Measurements from ENCODE around the gene GPR149. TPM values are rescaled to one million over a fixed set of nuclear protein-coding genes. Genes with fewer than 3 reads are reported as not detected.
A peak's percentile ranks its signal among the peaks of the same experiment; 100 is the strongest.

Gene GPR149
- total and polyA plus RNA-seq, 2 of the 8 experiments (the other 6 are each of a cell fraction or from before 2014, with no cell fraction given): not detected

GRCh38 chr3:154323891-154324738 lies 105.9 kb downstream of the GPR149 start, which contains the start of gene DHX36:
Gene DHX36, minus strand, starts transcription at chr3:154324487. Its CDS starts 71 bp downstream, at chr3:154324416.
- Histone ChIP-seq H3K27me3 (replicated peaks in 1 of 4; ENCODE audit: control insufficient read depth in 3 of 4, extremely low read depth in 1 of 4, insufficient read depth in 3 of 4, low read length in 3 of 4) (no peaks in the 10 kb centered on the region), H3K27ac (ENCODE audit: low read depth, low read length) (peak within 1 kb of the TSS; percentile 94), H4K20me1 (replicated peaks in 1 of 2; ENCODE audit: control insufficient read depth in 1 of 2, insufficient read depth in 2 of 2, low read length in 2 of 2) (peaks cover 18 to 23% of the 10 kb centered on the region in 2 experiments), H2BK5ac (ENCODE audit: low read depth, low read length) (peak within 1 kb of the TSS; percentile 41; the same call in 1 of the 2 replicates), H4K8ac (ENCODE audit: extremely low read depth, insufficient read depth, low read length) (peak within 1 kb of the TSS; percentile 95; the same call in 1 of the 2 replicates), H3K4ac (replicated peaks; ENCODE audit: insufficient read length, low read depth, low read length) (no peak within 1 kb of the TSS), H3K4me2 (ENCODE audit: insufficient read depth in 1 of 2, low read depth in 2 of 2, low read length in 2 of 2) (peak within 1 kb of the TSS; percentile 64 to 79), H3K4me3 (ENCODE audit: extremely low read depth in 1 of 4, insufficient read depth in 2 of 4, low read depth in 3 of 4, low read length in 4 of 4) (peak within 1 kb of the TSS; percentile 90 to 100 (median 96)), H3K9me3 (ENCODE audit: insufficient read depth in 2 of 2, low read depth in 1 of 2, low read length in 1 of 2) (no peaks in the 10 kb centered on the region), H2AFZ (ENCODE audit: low read length) (peak within 1 kb of the TSS; percentile 74), H3K56ac (replicated peaks; ENCODE audit: insufficient read length, low read depth, low read length) (peak within 1 kb of the TSS; percentile 51), H2AK5ac (ENCODE audit: low read depth, low read length) (peak within 1 kb of the TSS; percentile 99), H3K14ac (ENCODE audit: insufficient read length) (peak within 1 kb of the TSS; percentile 99), H3K79me1 (ENCODE audit: low read depth, low read length) (peaks cover 4% of the 10 kb centered on the region; the same call in 1 of the 2 replicates), H4K5ac (ENCODE audit: insufficient read length, low read depth, low read length) (peak within 1 kb of the TSS; percentile 84), H3K23ac (ENCODE audit: insufficient read length) (peak within 1 kb of the TSS; percentile 24), H2BK12ac (ENCODE audit: low read depth, low read length) (no peak within 1 kb of the TSS; the same call in 1 of the 2 replicates), H3K18ac (ENCODE audit: extremely low read depth, low read length) (peak within 1 kb of the TSS; percentile 64; the same call in 1 of the 2 replicates), H3K79me2 (ENCODE audit: control insufficient read depth in 1 of 2, insufficient read depth in 2 of 2, low read length in 2 of 2) (peaks cover 39 to 50% of the 10 kb centered on the region in 2 experiments), H2BK20ac (ENCODE audit: low read length) (no peak within 1 kb of the TSS), H2BK120ac (replicated peaks; ENCODE audit: low read depth, low read length) (no peak within 1 kb of the TSS), H3K9ac (replicated peaks in 1 of 4; ENCODE audit: extremely low read depth in 1 of 4, low read depth in 3 of 4, low read length in 3 of 4) (peak within 1 kb of the TSS; percentile 96 to 99 (median 97)), H3K36me3 (ENCODE audit: control insufficient read depth in 2 of 4, insufficient read depth in 4 of 4, low read length in 3 of 4) (peaks cover 0 to 4% (median 0%) of the 10 kb centered on the region in 4 experiments; a peak in 2 of 8 replicates), H3K23me2 (ENCODE audit: low read depth, low read length) (no peaks in the 10 kb centered on the region), H4K91ac (replicated peaks; ENCODE audit: insufficient read length, low read length) (no peak within 1 kb of the TSS), H2BK15ac (ENCODE audit: low read length) (no peak within 1 kb of the TSS), H3K4me1 (replicated peaks in 1 of 4; ENCODE audit: control insufficient read depth in 3 of 4, insufficient read depth in 4 of 4, low read length in 3 of 4) (peaks cover 0 to 14% (median 7%) of the 10 kb centered on the region in 4 experiments; a peak in 4 of 7 replicates)
- 3% methylated on average over 20 of the region's 45 CpGs; no CpG with 5 or more reads in 1 of the 2 experiments for WGBS, 2 experiments (ENCODE audit: extremely low coverage in 1 of 2, insufficient coverage in 1 of 2, insufficient read length in 1 of 2, insufficient replicate concordance in 2 of 2, low coverage in 1 of 2, low lambda C conversion rate in 2 of 2, missing lambda C conversion rate in 1 of 2)
- ChIA-PET CTCF (ENCODE audit: partially characterized antibody) (interaction anchor here (1.4 kb wide), 1 partner anchor 11 kb away, joined by 8 read pairs; no protein-coding TSS in a partner anchor), POLR2A (ENCODE audit: partially characterized antibody) (interaction anchor here (1.5 kb wide), 1 partner anchor 10 kb away, joined by 6 read pairs; no protein-coding TSS in a partner anchor)
- peak; percentile 70 to 92 for DNase-seq (ENCODE audit: low read depth in 1 of 2, low spot score in 2 of 2)
- FAIRE-seq: peak; percentile 58
- no peak for TF ChIP-seq BACH1 (IDR thresholded peaks at IDR 0.05; ENCODE audit: low read length)
- no peak for TF ChIP-seq EZH2 (IDR thresholded peaks at IDR 0.05; ENCODE audit: low read depth, low read length, severe bottlenecking)
- peak; percentile 81; the same call in 1 of the 2 replicates for TF ChIP-seq ATF2 (IDR thresholded peaks at IDR 0.05; ENCODE audit: low read length)
- TF ChIP-seq RAD21 (IDR thresholded peaks at IDR 0.05 in 1 of 2, conservative IDR thresholded peaks at IDR 0.05 in 1 of 2; ENCODE audit: low read depth in 2 of 2, low read length in 2 of 2): no peak
- no peak for TF ChIP-seq SAP30 (IDR thresholded peaks at IDR 0.05; ENCODE audit: insufficient read depth, insufficient replicate concordance, low read length)
- no peak for TF ChIP-seq SIX5 (IDR thresholded peaks at IDR 0.05; ENCODE audit: low read depth, low read length)
- TF ChIP-seq CREB1 (IDR thresholded peaks at IDR 0.05): peak; percentile 99
- peak; percentile 76; the same call in 1 of the 2 replicates for TF ChIP-seq SP1 (IDR thresholded peaks at IDR 0.05; ENCODE audit: low read depth, low read length)
- no peak for TF ChIP-seq TCF12 (IDR thresholded peaks at IDR 0.05; ENCODE audit: low read depth, low read length)

All from H1 (cell line).